ENCODE data around the gene SLC24A4.
A peak's percentile ranks its signal among the peaks of the same experiment; 100 is the strongest.

Gene SLC24A4

DNA sequence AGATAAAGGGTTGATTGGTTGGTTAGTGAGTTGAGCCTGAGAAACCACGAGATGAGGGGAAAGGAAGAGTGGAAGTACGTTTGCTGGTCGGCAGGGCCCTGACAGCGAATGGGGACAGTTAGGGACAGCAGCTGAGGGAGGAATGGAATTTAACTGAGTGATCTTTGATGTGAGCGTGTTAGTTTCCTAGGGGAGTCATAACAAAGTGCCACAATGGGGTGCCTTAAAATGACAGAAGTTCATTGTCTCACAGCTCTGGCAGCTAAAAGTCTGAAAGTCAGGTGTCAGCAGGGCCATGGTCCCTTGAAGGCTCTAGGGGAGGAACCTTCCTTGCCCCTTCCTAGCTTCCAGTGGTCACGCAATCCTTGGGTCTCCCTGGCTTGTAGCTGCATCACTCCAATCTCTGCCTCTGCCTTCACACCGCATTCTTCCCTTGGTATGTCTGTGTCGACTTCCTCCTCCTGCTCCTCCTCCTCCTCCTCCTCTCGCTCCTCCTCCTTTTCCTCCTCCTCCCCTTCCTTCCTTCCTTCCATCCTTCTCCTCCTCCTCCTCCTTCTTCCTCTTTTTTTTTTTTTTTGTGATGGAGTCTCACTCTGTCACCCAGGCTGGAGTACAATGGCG is 164.7 kb downstream of the SLC24A4 start:
- Histone ChIP-seq H3K27ac (ENCODE audit: poor library complexity, severe bottlenecking) (no peak overlapping the region), H3K27me3 (ENCODE audit: insufficient read depth, poor library complexity, severe bottlenecking) (no peaks in the 10 kb centered on the region), H3K4me3 (ENCODE audit: severe bottlenecking) (no peak overlapping the region), H3K9me3 (ENCODE audit: severe bottlenecking) (no peaks in the 10 kb centered on the region), H3K36me3 (ENCODE audit: low read depth) (no peaks in the 10 kb centered on the region), H3K4me1 (ENCODE audit: insufficient read depth, poor library complexity, severe bottlenecking) (no peaks in the 10 kb centered on the region)
- DNase-seq (ENCODE audit: low spot score) (peak; percentile 17), ATAC-seq (ENCODE audit: low read depth) (no peak)
- TF ChIP-seq, protein P1, sequence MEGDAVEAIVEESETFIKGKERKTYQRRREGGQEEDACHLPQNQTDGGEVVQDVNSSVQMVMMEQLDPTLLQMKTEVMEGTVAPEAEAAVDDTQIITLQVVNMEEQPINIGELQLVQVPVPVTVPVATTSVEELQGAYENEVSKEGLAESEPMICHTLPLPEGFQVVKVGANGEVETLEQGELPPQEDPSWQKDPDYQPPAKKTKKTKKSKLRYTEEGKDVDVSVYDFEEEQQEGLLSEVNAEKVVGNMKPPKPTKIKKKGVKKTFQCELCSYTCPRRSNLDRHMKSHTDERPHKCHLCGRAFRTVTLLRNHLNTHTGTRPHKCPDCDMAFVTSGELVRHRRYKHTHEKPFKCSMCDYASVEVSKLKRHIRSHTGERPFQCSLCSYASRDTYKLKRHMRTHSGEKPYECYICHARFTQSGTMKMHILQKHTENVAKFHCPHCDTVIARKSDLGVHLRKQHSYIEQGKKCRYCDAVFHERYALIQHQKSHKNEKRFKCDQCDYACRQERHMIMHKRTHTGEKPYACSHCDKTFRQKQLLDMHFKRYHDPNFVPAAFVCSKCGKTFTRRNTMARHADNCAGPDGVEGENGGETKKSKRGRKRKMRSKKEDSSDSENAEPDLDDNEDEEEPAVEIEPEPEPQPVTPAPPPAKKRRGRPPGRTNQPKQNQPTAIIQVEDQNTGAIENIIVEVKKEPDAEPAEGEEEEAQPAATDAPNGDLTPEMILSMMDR (IDR thresholded peaks at IDR 0.05; ENCODE audit: poor library complexity, severe bottlenecking), result no peak

DNA sequence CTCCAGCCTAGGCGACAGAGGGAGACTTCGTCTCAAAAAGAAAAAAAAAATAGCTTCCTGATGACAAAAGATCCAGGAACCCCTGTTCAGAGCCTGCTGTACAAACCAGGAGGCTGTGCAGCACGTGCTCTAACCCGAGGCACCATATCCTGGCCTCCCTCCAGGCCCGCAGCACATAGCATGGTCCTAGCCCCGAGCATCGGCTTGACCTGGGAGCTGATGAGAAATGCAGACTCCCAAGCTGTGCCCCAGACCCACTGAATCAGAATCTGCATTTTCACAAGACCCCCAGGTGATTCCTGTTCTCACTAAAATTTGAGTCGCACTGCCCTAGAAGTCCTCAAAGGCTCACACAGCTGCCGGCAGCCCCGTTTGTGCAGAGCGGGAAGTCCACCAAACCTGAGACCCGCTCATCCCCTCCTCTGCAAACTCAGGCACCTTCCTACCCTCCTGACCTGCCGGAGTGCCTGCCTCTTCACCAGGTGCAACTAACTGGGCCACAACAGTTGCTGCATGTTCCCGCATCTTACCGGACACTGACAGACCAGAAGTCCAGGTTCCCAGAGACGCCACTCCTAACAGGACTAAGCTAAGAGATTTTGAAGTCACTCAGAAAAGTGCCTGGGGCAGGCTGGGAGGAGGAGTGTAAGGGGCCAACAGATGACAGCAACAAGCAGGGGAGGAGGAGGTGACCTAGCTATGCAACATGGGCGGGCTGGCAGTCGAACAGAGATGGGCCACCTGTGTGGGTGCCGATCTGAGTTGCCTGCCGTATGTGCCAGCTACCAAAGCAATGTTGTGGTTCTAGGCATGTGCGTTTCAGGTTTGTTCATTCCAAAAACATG is 166.7 kb downstream of the SLC24A4 start:
- no peaks in the 10 kb centered on the region for H3K9me3 ChIP-seq (ENCODE audit: severe bottlenecking)
- H3K27me3 ChIP-seq (ENCODE audit: insufficient read depth, poor library complexity, severe bottlenecking), result no peaks in the 10 kb centered on the region
- no peak overlapping the region for H3K27ac ChIP-seq (ENCODE audit: poor library complexity, severe bottlenecking)
- no peaks in the 10 kb centered on the region for H3K4me1 ChIP-seq (ENCODE audit: insufficient read depth, poor library complexity, severe bottlenecking)
- no peaks in the 10 kb centered on the region for H3K36me3 ChIP-seq (ENCODE audit: low read depth)
- TF ChIP-seq, protein P1 (IDR thresholded peaks at IDR 0.05; ENCODE audit: poor library complexity, severe bottlenecking), result no peak
- ATAC-seq (ENCODE audit: low read depth), result no peak
- H3K4me3 ChIP-seq (ENCODE audit: severe bottlenecking), result no peak overlapping the region
- peak; percentile 35 for DNase-seq (ENCODE audit: low spot score)

DNA sequence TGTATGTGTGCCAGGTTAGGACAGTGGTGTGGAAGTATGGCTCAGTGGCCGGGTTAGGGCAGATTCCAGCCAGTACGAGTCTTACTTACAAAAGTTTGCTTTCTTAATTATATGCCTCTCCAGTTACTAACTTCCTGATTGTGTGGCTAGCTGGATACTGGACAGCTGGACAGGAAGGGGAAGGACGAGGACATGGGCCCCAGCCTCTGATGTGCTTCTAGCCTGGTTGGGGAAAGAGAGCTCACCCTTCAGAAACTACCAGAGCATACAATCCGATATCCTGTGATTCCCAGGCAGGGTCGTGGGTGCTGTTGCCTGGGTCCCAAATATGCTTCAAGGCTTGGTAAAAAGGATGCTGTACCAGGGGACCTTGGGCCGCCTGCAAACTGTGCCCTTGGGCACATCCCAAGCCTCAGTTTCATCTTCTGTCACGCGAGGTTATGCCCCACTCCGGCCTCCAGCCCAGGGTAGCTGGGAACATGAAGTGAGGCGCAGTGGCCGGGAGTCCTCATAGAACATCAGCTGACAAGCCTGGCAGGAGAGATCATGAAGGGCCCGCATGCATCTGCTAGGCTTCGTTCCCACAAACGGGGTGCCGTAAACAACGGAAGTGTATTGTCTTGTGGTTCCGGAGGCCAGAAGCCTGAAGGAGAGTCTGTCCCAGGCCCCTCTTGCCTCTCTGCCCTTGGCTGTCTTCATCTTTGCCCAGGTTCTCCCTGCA is 167.4 kb downstream of the SLC24A4 start:
- H3K9me3 ChIP-seq (ENCODE audit: severe bottlenecking), result no peaks in the 10 kb centered on the region
- no peaks in the 10 kb centered on the region for H3K36me3 ChIP-seq (ENCODE audit: low read depth)
- TF ChIP-seq, protein P1 (IDR thresholded peaks at IDR 0.05; ENCODE audit: poor library complexity, severe bottlenecking), result no peak
- ATAC-seq (ENCODE audit: low read depth) (no peak), DNase-seq (ENCODE audit: low spot score) (peak; percentile 49)
- no peaks in the 10 kb centered on the region for H3K4me1 ChIP-seq (ENCODE audit: insufficient read depth, poor library complexity, severe bottlenecking)
- no peak overlapping the region for H3K4me3 ChIP-seq (ENCODE audit: severe bottlenecking)
- no peak overlapping the region for H3K27ac ChIP-seq (ENCODE audit: poor library complexity, severe bottlenecking)
- H3K27me3 ChIP-seq (ENCODE audit: insufficient read depth, poor library complexity, severe bottlenecking), result no peaks in the 10 kb centered on the region

DNA sequence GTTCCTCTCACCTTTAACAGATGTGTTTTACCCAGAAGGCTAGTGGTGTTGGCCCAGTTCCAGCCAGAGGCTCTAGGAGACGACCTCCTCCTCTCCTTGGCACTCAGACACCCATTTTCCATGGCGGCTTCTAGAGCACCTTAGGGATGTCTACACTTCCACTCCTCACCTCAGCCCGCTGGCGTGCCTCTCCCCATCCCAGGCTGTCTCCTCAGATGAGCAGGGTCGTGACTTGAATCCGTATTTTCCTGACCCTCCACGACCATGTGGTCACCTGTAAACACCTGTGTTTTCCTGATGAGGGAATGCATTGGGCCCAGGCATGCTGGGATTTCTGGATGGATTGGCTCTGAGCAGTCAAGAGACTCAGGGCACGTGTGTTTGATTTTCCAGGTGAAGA is 168.8 kb downstream of the SLC24A4 start:
- ATAC-seq (ENCODE audit: low read depth), result no peak
- Histone ChIP-seq H3K4me3 (ENCODE audit: severe bottlenecking) (no peak overlapping the region), H3K36me3 (ENCODE audit: low read depth) (no peaks in the 10 kb centered on the region), H3K27ac (ENCODE audit: poor library complexity, severe bottlenecking) (no peak overlapping the region), H3K9me3 (ENCODE audit: severe bottlenecking) (no peaks in the 10 kb centered on the region), H3K4me1 (ENCODE audit: insufficient read depth, poor library complexity, severe bottlenecking) (no peaks in the 10 kb centered on the region), H3K27me3 (ENCODE audit: insufficient read depth, poor library complexity, severe bottlenecking) (no peaks in the 10 kb centered on the region)
- TF ChIP-seq, protein P1 (IDR thresholded peaks at IDR 0.05; ENCODE audit: poor library complexity, severe bottlenecking), result no peak
- DNase-seq (ENCODE audit: low spot score), result peak; percentile 45

Data from RWPE2 (cell line).